ENCODE data around the gene PODXL2.
"Not testable (repeated sequence)": the region's sequence is repeated elsewhere in the genome, so short reads cannot be mapped to it uniquely, and the experiment has no call there.

The PODXL2 gene

DNA sequence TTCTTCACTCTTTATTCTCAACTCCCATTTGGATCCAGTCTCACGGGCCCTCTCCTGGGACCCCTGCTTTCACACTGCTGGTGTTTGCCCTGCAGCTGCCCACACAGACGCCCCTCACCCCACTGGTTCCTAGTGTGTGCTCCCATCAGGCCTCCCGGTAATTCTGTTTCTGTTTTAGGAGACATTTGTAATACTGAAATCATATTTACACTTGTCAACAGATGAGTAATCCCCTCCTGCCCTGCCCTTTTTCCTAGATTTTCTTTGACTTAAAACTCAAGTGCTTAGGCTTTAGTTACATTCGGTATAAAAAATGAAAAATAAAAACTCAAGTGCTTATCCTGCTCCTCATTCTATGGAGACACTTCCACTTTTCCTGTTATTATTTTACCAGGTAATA, 25.4 kb downstream of the PODXL2 start:
- Histone ChIP-seq H3K27me3 (ENCODE audit: insufficient read depth, poor library complexity, severe bottlenecking) (no peaks in the 10 kb centered on the region), H3K27ac (replicated peaks) (no peak overlapping the region), H3K4me3 (replicated peaks; ENCODE audit: insufficient read depth, low read length) (no peak overlapping the region)
- TF ChIP-seq SPI1 (IDR thresholded peaks at IDR 0.05; ENCODE audit: borderline replicate concordance, low read depth) = no peak
- TF ChIP-seq, protein P1, sequence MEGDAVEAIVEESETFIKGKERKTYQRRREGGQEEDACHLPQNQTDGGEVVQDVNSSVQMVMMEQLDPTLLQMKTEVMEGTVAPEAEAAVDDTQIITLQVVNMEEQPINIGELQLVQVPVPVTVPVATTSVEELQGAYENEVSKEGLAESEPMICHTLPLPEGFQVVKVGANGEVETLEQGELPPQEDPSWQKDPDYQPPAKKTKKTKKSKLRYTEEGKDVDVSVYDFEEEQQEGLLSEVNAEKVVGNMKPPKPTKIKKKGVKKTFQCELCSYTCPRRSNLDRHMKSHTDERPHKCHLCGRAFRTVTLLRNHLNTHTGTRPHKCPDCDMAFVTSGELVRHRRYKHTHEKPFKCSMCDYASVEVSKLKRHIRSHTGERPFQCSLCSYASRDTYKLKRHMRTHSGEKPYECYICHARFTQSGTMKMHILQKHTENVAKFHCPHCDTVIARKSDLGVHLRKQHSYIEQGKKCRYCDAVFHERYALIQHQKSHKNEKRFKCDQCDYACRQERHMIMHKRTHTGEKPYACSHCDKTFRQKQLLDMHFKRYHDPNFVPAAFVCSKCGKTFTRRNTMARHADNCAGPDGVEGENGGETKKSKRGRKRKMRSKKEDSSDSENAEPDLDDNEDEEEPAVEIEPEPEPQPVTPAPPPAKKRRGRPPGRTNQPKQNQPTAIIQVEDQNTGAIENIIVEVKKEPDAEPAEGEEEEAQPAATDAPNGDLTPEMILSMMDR (IDR thresholded peaks at IDR 0.05; ENCODE audit: insufficient read depth, low read length) = no peak
- no peak for TF ChIP-seq GABPA (IDR thresholded peaks at IDR 0.05; ENCODE audit: low read depth)
- TF ChIP-seq REST (IDR thresholded peaks at IDR 0.05; ENCODE audit: insufficient replicate concordance, low read depth) = no peak
- TF ChIP-seq POLR2AphosphoS5 (IDR thresholded peaks at IDR 0.05; ENCODE audit: low read depth) = no peak
- DNase-seq (ENCODE audit: low read depth in 1 of 2, low spot score in 1 of 2) = no peak

GRCh38 chr3:127654993-127655392, 26.0 kb downstream of the PODXL2 start:
- H3K27me3 ChIP-seq (ENCODE audit: insufficient read depth, poor library complexity, severe bottlenecking); DNase-seq (ENCODE audit: low read depth in 1 of 2, low spot score in 1 of 2); H3K4me3 ChIP-seq (replicated peaks; ENCODE audit: insufficient read depth, low read length); H3K27ac ChIP-seq (replicated peaks): not testable (repeated sequence)

DNA sequence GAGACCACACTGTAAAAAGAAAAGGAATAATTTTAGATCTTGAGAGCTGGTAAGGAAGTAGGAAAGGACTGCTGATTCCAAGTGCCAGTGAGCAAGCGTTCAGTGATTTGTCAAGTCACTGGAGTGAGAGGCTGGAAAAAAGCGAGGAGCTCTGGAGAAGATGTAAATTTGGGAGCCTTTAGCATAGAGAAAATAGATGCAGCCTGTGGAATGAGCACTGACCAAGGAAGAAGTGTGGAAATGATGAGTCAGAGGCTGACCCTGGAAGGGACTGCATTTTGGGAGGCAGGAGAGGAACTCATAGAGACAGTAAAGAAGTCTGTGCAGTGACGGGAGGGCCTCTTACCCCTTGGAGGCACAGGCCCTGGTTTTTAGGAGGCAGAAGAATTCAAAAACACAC, 26.7 kb downstream of the PODXL2 start:
- Histone ChIP-seq H3K27me3 (ENCODE audit: insufficient read depth, poor library complexity, severe bottlenecking) (no peaks in the 10 kb centered on the region), H3K27ac (replicated peaks) (no peak overlapping the region), H3K4me3 (replicated peaks; ENCODE audit: insufficient read depth, low read length) (no peak overlapping the region)
- TF ChIP-seq REST (IDR thresholded peaks at IDR 0.05; ENCODE audit: insufficient replicate concordance, low read depth) (no peak), POLR2AphosphoS5 (IDR thresholded peaks at IDR 0.05; ENCODE audit: low read depth) (no peak)
- DNase-seq (ENCODE audit: low read depth in 1 of 2, low spot score in 1 of 2) = no peak

- no peak for DNase-seq (ENCODE audit: low read depth in 1 of 2, low spot score in 1 of 2)
- no peaks in the 10 kb centered on the region for H3K27me3 ChIP-seq (ENCODE audit: insufficient read depth, poor library complexity, severe bottlenecking)
- no peak overlapping the region for H3K4me3 ChIP-seq (replicated peaks; ENCODE audit: insufficient read depth, low read length)
- no peak for TF ChIP-seq SPI1 (IDR thresholded peaks at IDR 0.05; ENCODE audit: borderline replicate concordance, low read depth)
- no peak for TF ChIP-seq REST (IDR thresholded peaks at IDR 0.05; ENCODE audit: insufficient replicate concordance, low read depth)
- no peak for TF ChIP-seq GABPA (IDR thresholded peaks at IDR 0.05; ENCODE audit: low read depth)
- TF ChIP-seq, protein P1 (IDR thresholded peaks at IDR 0.05; ENCODE audit: insufficient read depth, low read length) = no peak
- no peak for TF ChIP-seq POLR2AphosphoS5 (IDR thresholded peaks at IDR 0.05; ENCODE audit: low read depth)
- no peak overlapping the region for H3K27ac ChIP-seq (replicated peaks)
Observed at GRCh38 chr3:127656906-127657305, 27.9 kb downstream of the PODXL2 start.

All from HL-60 (cell line).